ENCODE results near the gene KCNS3. TPM values are rescaled to one million over a fixed set of nuclear protein-coding genes. Genes with fewer than 3 reads are reported as not detected.
"Not testable (repeated sequence)": the region's sequence is repeated elsewhere in the genome, so short reads cannot be mapped to it uniquely, and the experiment has no call there.

KCNS3 gene
- total RNA-seq, 1 donor from 2014 or later = 70.9 TPM

GRCh38 chr2:17947113-17947512 lies 68.6 kb downstream of the KCNS3 start:
- no peak for DNase-seq (ENCODE audit: low read depth)

GRCh38 chr2:17950006-17950405 lies 71.5 kb downstream of the KCNS3 start:
- no peak for DNase-seq (ENCODE audit: low read depth)

GRCh38 chr2:17951563-17951962 lies 73.1 kb downstream of the KCNS3 start:
- no peak for DNase-seq (ENCODE audit: low read depth)

- DNase-seq (ENCODE audit: low read depth) = no peak
Observed at GRCh38 chr2:17958466-17959092, 80.1 kb downstream of the KCNS3 start.

- no peak for DNase-seq (ENCODE audit: low read depth)
Observed at GRCh38 chr2:17959356-17959755, 80.9 kb downstream of the KCNS3 start.

- DNase-seq (ENCODE audit: low read depth) = no peak
Observed at GRCh38 chr2:17959833-17960232, 81.4 kb downstream of the KCNS3 start.

GRCh38 chr2:17960925-17961324 lies 82.5 kb downstream of the KCNS3 start:
- DNase-seq (ENCODE audit: low read depth) = no peak

GRCh38 chr2:17961789-17962188 lies 83.3 kb downstream of the KCNS3 start:
- DNase-seq (ENCODE audit: low read depth) = no peak

- DNase-seq (ENCODE audit: low read depth) = peak; percentile 59
Observed at GRCh38 chr2:17962876-17963275, 84.4 kb downstream of the KCNS3 start.

GRCh38 chr2:17963571-17963970 lies 85.1 kb downstream of the KCNS3 start:
- not testable (repeated sequence) for DNase-seq (ENCODE audit: low read depth)

GRCh38 chr2:17965196-17965595 lies 86.7 kb downstream of the KCNS3 start:
- no peak for DNase-seq (ENCODE audit: low read depth)

- DNase-seq (ENCODE audit: low read depth) = peak; percentile 27
Observed at GRCh38 chr2:17966798-17967197, 88.3 kb downstream of the KCNS3 start.

- DNase-seq (ENCODE audit: low read depth) = no peak
Observed at GRCh38 chr2:17969661-17970060, 91.2 kb downstream of the KCNS3 start.

- no peak for DNase-seq (ENCODE audit: low read depth)
Observed at GRCh38 chr2:17971531-17972125, 93.2 kb downstream of the KCNS3 start.

GRCh38 chr2:17972991-17973390 lies 94.5 kb downstream of the KCNS3 start:
- no peak for DNase-seq (ENCODE audit: low read depth)

- no peak for DNase-seq (ENCODE audit: low read depth)
Observed at GRCh38 chr2:17975401-17975800, 96.9 kb downstream of the KCNS3 start.

- DNase-seq (ENCODE audit: low read depth) = peak; percentile 100
Observed at GRCh38 chr2:17976871-17977746, 98.6 kb downstream of the KCNS3 start.

GRCh38 chr2:17979707-17980106 lies 101.2 kb downstream of the KCNS3 start:
- no peak for DNase-seq (ENCODE audit: low read depth)

GRCh38 chr2:17981936-17982335 lies 103.5 kb downstream of the KCNS3 start:
- DNase-seq (ENCODE audit: low read depth) = peak; percentile 45

Data from renal cortical epithelial cell (primary cell).